HG03432 (cell line): Measurements from ENCODE around the gene OR4A15.

Experiments
- ATAC-seq: cut with Tn5 transposase; IDR thresholded peaks from one replicate; pipeline ENCODE4 v1.9.1; 2021; ENCODE audit warnings: mild to moderate bottlenecking, moderate library complexity; ENCODE audit not compliant: unreplicated experiment

Gene OR4A15

DNA sequence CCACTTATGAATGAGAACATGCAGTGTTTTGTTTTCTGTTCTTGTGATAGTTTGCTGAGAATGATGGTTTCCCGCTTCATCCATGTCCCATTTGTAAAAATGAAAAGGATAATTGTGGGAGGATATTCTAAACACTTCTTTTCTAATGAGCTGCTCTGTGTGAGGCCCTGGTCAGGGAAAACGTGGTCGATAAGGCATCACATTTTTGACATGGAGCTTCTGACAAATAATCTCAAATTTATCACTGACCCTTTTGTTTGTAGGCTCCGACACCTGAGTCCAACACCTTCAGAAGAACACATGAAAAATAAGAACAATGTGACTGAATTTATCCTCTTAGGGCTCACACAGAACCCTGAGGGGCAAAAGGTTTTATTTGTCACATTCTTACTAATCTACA is at the start of gene OR4A15:
Gene OR4A15 (plus strand): TSS at position 301 of the 400 bp plus-strand sequence. CDS start 0 bp downstream, at position 301.
- ATAC-seq = no peak

DNA sequence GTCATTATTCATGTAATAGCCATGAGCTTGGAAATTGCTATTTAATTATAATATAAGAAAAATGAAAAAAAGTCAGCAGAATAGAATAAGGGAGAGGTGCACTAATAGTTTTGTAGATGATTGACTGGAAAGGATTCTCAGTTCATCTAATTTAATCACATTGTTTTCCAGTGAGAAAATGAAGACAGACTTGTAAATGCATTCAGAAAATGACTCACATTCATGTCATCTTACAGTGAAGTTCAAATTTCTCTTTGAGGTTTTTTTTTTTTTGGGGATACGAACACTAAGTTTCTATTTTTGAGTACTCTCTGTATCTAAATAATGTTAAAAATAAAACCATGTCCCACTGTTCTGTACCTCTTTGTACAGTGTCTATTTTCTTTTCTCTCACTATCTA is 43.3 kb upstream of the OR4A15 start:
- no peak for ATAC-seq

DNA sequence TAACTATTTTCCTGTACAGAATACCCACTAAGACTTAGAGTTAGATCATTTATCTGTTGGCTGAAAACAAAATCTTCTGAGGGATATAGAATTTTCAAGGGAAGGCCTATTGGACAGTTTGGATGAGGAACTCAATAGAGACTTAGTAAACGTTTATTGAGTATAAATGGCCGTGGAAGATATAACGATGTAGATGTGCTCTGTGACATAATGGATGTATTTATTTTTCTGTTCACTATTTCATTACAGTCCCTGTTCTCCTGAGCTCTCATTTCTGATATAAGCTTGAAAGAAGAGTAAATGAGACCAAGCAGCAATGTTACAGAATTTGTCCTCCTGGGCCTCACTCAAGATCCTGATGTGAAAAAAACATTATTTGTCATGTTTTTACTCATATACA is 24.9 kb upstream of the OR4A15 start, which contains the start of gene OR4A16:
Gene OR4A16 (plus strand): TSS at position 301 of the 400 bp plus-strand sequence. CDS start 0 bp downstream, at position 301.
- no peak for ATAC-seq

- no peak for ATAC-seq
Observed at GRCh38 chr11:55345306-55345705, 22.5 kb upstream of the OR4A15 start.

DNA sequence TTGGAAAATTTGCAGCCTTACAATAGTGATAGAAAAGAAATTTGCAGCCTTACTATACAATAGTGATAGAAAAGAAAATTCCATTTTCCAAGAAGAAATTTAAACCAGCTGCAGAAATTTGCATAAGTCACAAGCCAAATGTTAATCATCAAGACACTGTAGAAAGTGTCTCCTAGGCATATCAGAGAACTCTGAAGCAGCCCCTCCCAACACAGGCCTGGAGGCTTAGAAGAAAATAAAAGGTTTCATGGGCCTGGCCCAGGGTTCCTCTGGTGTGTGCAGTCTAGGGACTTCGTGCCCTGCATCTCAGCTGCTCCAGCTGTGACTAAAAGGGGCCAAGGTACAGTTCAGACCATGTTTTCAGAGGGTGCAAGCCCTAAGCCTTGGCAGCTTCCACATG is 18.7 kb upstream of the OR4A15 start:
- ATAC-seq = no peak

GRCh38 chr11:55357560-55358184 is 10.1 kb upstream of the OR4A15 start:
- no peak for ATAC-seq

GRCh38 chr11:55401011-55401410 is 33.2 kb downstream of the OR4A15 start:
- ATAC-seq = no peak
